GM12892 (cell line): ENCODE data around the gene UGGT2.

Experiments
- POLR2A ChIP-seq: IDR thresholded peaks from 2 replicates; pipeline ENCODE4 v1.6.1; 2011; ENCODE audit warnings: low read depth, low read length, control low read depth
- TAF1 ChIP-seq: IDR thresholded peaks from 2 replicates; pipeline ENCODE4 v1.6.1; 2011; ENCODE audit warnings: low read depth, mild to moderate bottlenecking, control low read depth, low read length, borderline replicate concordance

- TF ChIP-seq POLR2A (peak; percentile 90), TAF1 (peak; percentile 33; the same call in 1 of the 2 replicates)
Measured at GRCh38 chr13:96053003-96053703, at the start of gene UGGT2.
